ENCODE data around the gene USP34. TPM values are rescaled to one million over a fixed set of nuclear protein-coding genes. Genes with fewer than 3 reads are reported as not detected.

Gene USP34
- total and polyA plus RNA-seq, 7 experiments from 2014 or later = 15.3 to 186 (median 164) TPM

DNA sequence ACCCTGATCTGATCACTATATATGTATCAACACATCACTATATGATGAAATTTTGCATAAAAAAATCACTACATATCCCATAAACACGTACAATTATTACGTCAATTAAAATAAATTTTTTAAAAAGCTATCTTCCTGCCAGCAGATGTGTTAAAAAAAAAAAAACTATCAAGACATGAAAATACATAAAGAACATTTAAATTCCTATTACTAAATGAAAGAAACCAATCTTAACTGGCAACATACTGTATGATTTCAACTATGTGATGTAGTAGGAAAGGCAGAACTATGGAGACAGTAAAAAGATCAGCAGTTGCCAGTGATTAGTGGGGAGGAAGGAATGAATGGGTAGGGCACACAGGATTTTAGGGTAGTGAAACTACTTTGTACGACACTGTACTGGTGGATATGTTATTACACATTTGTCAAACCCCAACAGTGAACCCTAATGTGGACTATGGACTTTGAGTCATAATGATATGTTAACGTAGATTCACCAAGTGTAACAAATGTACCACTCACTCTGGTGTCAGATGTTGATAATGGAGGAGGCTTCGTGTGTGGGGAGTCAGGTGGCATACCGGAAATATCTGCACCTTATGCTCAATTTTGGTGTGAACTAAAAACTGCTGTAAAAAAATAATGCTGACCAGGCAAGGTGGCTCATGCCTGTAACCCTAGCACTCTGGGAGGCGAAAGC, 27.4 kb downstream of the USP34 start:
- Histone ChIP-seq H3K9me3 (ENCODE audit: control insufficient read depth in 2 of 3, low read length in 3 of 3) (no peaks in the 10 kb centered on the region), H3K36me3 (ENCODE audit: control insufficient read depth in 2 of 3, insufficient read depth in 3 of 3, low read length in 3 of 3) (no peaks in the 10 kb centered on the region), H3K27me3 (ENCODE audit: control insufficient read depth in 2 of 2, insufficient read depth in 2 of 2, low read length in 2 of 2) (no peaks in the 10 kb centered on the region), H3K4me1 (ENCODE audit: control insufficient read depth in 2 of 2, insufficient read depth in 2 of 2, low read length in 2 of 2) (peaks cover 12 to 16% of the 10 kb centered on the region in 2 donors), H3K4me3 (ENCODE audit: low read length) (no peak overlapping the region), H3K27ac (ENCODE audit: low read depth, low read length) (no peak overlapping the region)
- ChIA-PET CTCF (interaction anchor here (1.0 kb wide), 1 partner anchor 17 kb away, joined by 3 read pairs; no protein-coding TSS in a partner anchor), POLR2A (no interaction called here)
- H3K27me3 Mint-ChIP-seq = no peaks in the 10 kb centered on the region
- intact Hi-C loops (cut with micrococcal nuclease) = no loop called here
- peaks cover 31 to 79% (median 70%) of the 10 kb centered on the region in 7 donors for H3K4me1 Mint-ChIP-seq
- peaks cover 0 to 8% (median 1%) of the 10 kb centered on the region in 11 donors for H3K9me3 Mint-ChIP-seq
- H3K27ac Mint-ChIP-seq = peak overlapping the region in 4 of 9 donors; percentile 11 to 48 (median 26)
- H3K36me3 Mint-ChIP-seq = peaks cover 0 to 45% (median 26%) of the 10 kb centered on the region in 5 donors
- H3K4me3 Mint-ChIP-seq = peak overlapping the region in 6 of 10 donors; percentile 1 to 51 (median 23)
- ATAC-seq (peak; percentile 84), DNase-seq (no peak)

DNA sequence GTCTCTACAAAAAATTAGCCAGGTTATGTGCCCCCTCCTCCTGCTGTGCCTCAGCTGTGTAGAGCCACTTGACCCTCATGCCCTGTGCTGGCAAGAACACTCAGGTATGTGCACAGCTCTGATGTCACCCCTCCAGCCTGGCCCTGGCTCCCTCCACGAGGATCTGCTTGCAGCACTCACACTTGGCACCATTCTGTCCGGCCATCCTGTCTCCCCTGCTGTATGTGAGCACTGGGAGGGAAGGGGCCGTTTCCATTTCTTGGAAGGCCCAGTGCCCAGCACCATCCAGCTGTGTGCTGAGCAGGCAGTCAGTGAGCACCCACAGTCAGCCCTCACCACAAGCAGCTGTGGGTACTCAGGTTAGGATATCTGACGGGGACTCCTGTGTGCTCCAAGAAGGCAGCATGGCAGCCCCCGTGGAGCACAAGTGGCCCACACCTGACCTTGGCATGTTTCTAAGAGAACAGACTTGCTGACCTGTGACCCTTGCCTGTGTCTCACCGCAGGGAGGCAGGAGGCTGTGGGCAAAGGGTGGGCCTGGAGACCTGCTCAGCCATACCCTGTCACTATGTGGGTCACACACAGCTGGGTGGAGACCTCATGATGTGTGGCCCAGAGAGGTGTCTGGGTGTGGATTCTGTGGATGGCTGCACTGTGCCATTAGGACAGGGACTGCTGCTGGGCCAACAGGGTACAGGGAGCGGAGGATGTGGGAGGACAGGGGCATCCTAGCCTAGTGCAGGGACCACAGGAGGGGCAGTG, 31.5 kb downstream of the USP34 start:
- ChIA-PET POLR2A (interaction anchor here (0.6 kb wide), 1 partner anchor 288 kb away, joined by 3 read pairs; no protein-coding TSS in a partner anchor), CTCF (interaction anchor here (0.5 to 0.7 kb wide), 4 partner anchors 10 to 338 kb away, joined by 3 to 4 read pairs (median 3); no protein-coding TSS in a partner anchor)
- Histone ChIP-seq H3K36me3 (ENCODE audit: control insufficient read depth in 2 of 3, insufficient read depth in 3 of 3, low read length in 3 of 3) (no peaks in the 10 kb centered on the region), H3K27me3 (ENCODE audit: control insufficient read depth in 2 of 2, insufficient read depth in 2 of 2, low read length in 2 of 2) (no peaks in the 10 kb centered on the region), H3K4me1 (ENCODE audit: control insufficient read depth in 2 of 2, insufficient read depth in 2 of 2, low read length in 2 of 2) (peaks cover 11 to 25% of the 10 kb centered on the region in 2 donors), H3K4me3 (ENCODE audit: low read length) (no peak overlapping the region), H3K27ac (ENCODE audit: low read depth, low read length) (no peak overlapping the region), H3K9me3 (ENCODE audit: control insufficient read depth in 2 of 3, low read length in 3 of 3) (no peaks in the 10 kb centered on the region)
- ATAC-seq (peak; percentile 36), DNase-seq (no peak)
- intact Hi-C loops (cut with micrococcal nuclease) = no loop called here
- peak overlapping the region in 3 of 10 donors; percentile 15 to 43 (median 29) for H3K4me3 Mint-ChIP-seq
- peaks cover 0 to 34% (median 9%) of the 10 kb centered on the region in 11 donors for H3K9me3 Mint-ChIP-seq
- no peaks in the 10 kb centered on the region for H3K27me3 Mint-ChIP-seq
- peaks cover 46 to 89% (median 76%) of the 10 kb centered on the region in 7 donors for H3K4me1 Mint-ChIP-seq
- peak overlapping the region in 5 of 9 donors; percentile 47 to 66 (median 52) for H3K27ac Mint-ChIP-seq
- peaks cover 9 to 55% (median 37%) of the 10 kb centered on the region in 5 donors for H3K36me3 Mint-ChIP-seq

GRCh38 chr2:61438670-61439069, 32.2 kb downstream of the USP34 start:
- H3K27ac ChIP-seq (ENCODE audit: low read depth, low read length) = no peak overlapping the region

DNA sequence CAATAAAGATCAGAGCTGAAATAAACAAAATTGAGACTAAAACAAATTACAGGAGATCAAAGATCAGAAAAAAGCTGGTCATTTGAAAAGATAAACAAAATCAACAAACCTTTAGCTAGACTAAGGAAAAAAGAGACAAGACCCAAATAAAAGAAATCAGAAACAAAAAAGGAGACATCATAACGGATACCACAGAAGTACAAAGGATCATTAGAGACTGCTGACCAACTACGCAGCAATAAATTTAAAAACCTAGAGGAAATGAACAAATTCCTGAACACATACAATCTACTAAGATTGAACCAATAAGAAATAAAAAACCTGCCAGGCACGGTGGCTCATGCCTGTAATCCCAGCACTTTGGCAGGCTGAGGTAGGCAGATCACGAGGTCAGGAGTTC, 33.7 kb downstream of the USP34 start:
- ATAC-seq (no peak), DNase-seq (no peak)
- H3K36me3 Mint-ChIP-seq = peaks cover 9 to 40% (median 32%) of the 10 kb centered on the region in 5 donors
- POLR2A ChIA-PET = no interaction called here
- H3K9me3 ChIP-seq (ENCODE audit: control insufficient read depth in 2 of 3, low read length in 3 of 3) = no peaks in the 10 kb centered on the region
- intact Hi-C loops (cut with micrococcal nuclease) = no loop called here
- no peak overlapping the region for H3K4me3 ChIP-seq (ENCODE audit: low read length)
- H3K27me3 ChIP-seq (ENCODE audit: control insufficient read depth in 2 of 2, insufficient read depth in 2 of 2, low read length in 2 of 2) = no peaks in the 10 kb centered on the region
- peaks cover 0 to 34% (median 9%) of the 10 kb centered on the region in 11 donors for H3K9me3 Mint-ChIP-seq
- H3K36me3 ChIP-seq (ENCODE audit: control insufficient read depth in 2 of 3, insufficient read depth in 3 of 3, low read length in 3 of 3) = no peaks in the 10 kb centered on the region
- peaks cover 42 to 85% (median 72%) of the 10 kb centered on the region in 7 donors for H3K4me1 Mint-ChIP-seq
- H3K27ac Mint-ChIP-seq = peak overlapping the region in 2 of 9 donors; percentile 17 to 51
- H3K4me1 ChIP-seq (ENCODE audit: control insufficient read depth in 2 of 2, insufficient read depth in 2 of 2, low read length in 2 of 2) = peaks cover 14 to 30% of the 10 kb centered on the region in 2 donors
- H3K27me3 Mint-ChIP-seq = no peaks in the 10 kb centered on the region
- peak overlapping the region in 1 of 10 donors; percentile 44 for H3K4me3 Mint-ChIP-seq
- H3K27ac ChIP-seq (ENCODE audit: low read depth, low read length) = no peak overlapping the region
- CTCF ChIA-PET = interaction anchor here (1.6 kb wide), 1 partner anchor 16 kb away, joined by 6 read pairs; no protein-coding TSS in a partner anchor

More at GRCh38 chr2:61438670-61439069, 32.2 kb downstream of the USP34 start:
- ATAC-seq = no peak
- Mint-ChIP-seq H3K27ac (peak overlapping the region in 5 of 9 donors; percentile 9 to 60 (median 54)), H3K9me3 (peaks cover 0 to 34% (median 9%) of the 10 kb centered on the region in 11 donors), H3K36me3 (peaks cover 9 to 49% (median 34%) of the 10 kb centered on the region in 5 donors), H3K4me3 (peak overlapping the region in 5 of 10 donors; percentile 1 to 43 (median 20)), H3K4me1 (peaks cover 47 to 89% (median 77%) of the 10 kb centered on the region in 7 donors), H3K27me3 (no peaks in the 10 kb centered on the region)
- intact Hi-C loops (cut with micrococcal nuclease) = no loop called here
- H3K9me3 ChIP-seq (ENCODE audit: control insufficient read depth in 2 of 3, low read length in 3 of 3) = no peaks in the 10 kb centered on the region
- no peak overlapping the region for H3K4me3 ChIP-seq (ENCODE audit: low read length)
- no peaks in the 10 kb centered on the region for H3K27me3 ChIP-seq (ENCODE audit: control insufficient read depth in 2 of 2, insufficient read depth in 2 of 2, low read length in 2 of 2)
- peaks cover 17 to 24% of the 10 kb centered on the region in 2 donors for H3K4me1 ChIP-seq (ENCODE audit: control insufficient read depth in 2 of 2, insufficient read depth in 2 of 2, low read length in 2 of 2)
- H3K36me3 ChIP-seq (ENCODE audit: control insufficient read depth in 2 of 3, insufficient read depth in 3 of 3, low read length in 3 of 3) = no peaks in the 10 kb centered on the region
- DNase-seq = no peak
- ChIA-PET POLR2A (no interaction called here), CTCF (interaction anchor here (0.5 to 0.7 kb wide), 3 partner anchors 9 to 191 kb away, joined by 3 to 4 read pairs (median 3); no protein-coding TSS in a partner anchor)

GRCh38 chr2:61436092-61436491, 34.8 kb downstream of the USP34 start:
- H3K36me3 ChIP-seq (ENCODE audit: control insufficient read depth in 2 of 3, insufficient read depth in 3 of 3, low read length in 3 of 3) = no peaks in the 10 kb centered on the region
- ChIA-PET CTCF (interaction anchor here (1.6 kb wide), 1 partner anchor 15 kb away, joined by 6 read pairs; no protein-coding TSS in a partner anchor), POLR2A (interaction anchor here (0.6 to 0.7 kb wide), 2 partner anchors 181 to 279 kb away, joined by 3 read pairs; no protein-coding TSS in a partner anchor)
- Mint-ChIP-seq H3K4me1 (peaks cover 39 to 75% (median 62%) of the 10 kb centered on the region in 7 donors), H3K27ac (peak overlapping the region in 5 of 9 donors; percentile 1 to 46 (median 9)), H3K9me3 (peaks cover 0 to 34% (median 9%) of the 10 kb centered on the region in 11 donors), H3K4me3 (peak overlapping the region in 5 of 10 donors; percentile 6 to 44 (median 16)), H3K36me3 (peaks cover 9 to 36% (median 31%) of the 10 kb centered on the region in 5 donors), H3K27me3 (no peaks in the 10 kb centered on the region)
- no peak overlapping the region for H3K4me3 ChIP-seq (ENCODE audit: low read length)
- H3K4me1 ChIP-seq (ENCODE audit: control insufficient read depth in 2 of 2, insufficient read depth in 2 of 2, low read length in 2 of 2) = peaks cover 10 to 30% of the 10 kb centered on the region in 2 donors
- intact Hi-C loops (cut with micrococcal nuclease) = no loop called here
- no peaks in the 10 kb centered on the region for H3K9me3 ChIP-seq (ENCODE audit: control insufficient read depth in 2 of 3, low read length in 3 of 3)
- no peak for DNase-seq
- no peaks in the 10 kb centered on the region for H3K27me3 ChIP-seq (ENCODE audit: control insufficient read depth in 2 of 2, insufficient read depth in 2 of 2, low read length in 2 of 2)
- ATAC-seq = no peak
- no peak overlapping the region for H3K27ac ChIP-seq (ENCODE audit: low read depth, low read length)

- H3K36me3 ChIP-seq (ENCODE audit: control insufficient read depth in 2 of 3, insufficient read depth in 3 of 3, low read length in 3 of 3) = no peaks in the 10 kb centered on the region
- H3K4me3 ChIP-seq (ENCODE audit: low read length) = no peak overlapping the region
- Mint-ChIP-seq H3K27ac (peak overlapping the region in 4 of 9 donors; percentile 41 to 71 (median 44)), H3K9me3 (peaks cover 0 to 34% (median 9%) of the 10 kb centered on the region in 11 donors), H3K36me3 (peaks cover 9 to 36% (median 31%) of the 10 kb centered on the region in 5 donors), H3K4me1 (peaks cover 42 to 83% (median 69%) of the 10 kb centered on the region in 7 donors), H3K27me3 (no peaks in the 10 kb centered on the region), H3K4me3 (peak overlapping the region in 4 of 10 donors; percentile 35 to 44 (median 39))
- no peaks in the 10 kb centered on the region for H3K27me3 ChIP-seq (ENCODE audit: control insufficient read depth in 2 of 2, insufficient read depth in 2 of 2, low read length in 2 of 2)
- H3K9me3 ChIP-seq (ENCODE audit: control insufficient read depth in 2 of 3, low read length in 3 of 3) = no peaks in the 10 kb centered on the region
- no peak for DNase-seq
- peaks cover 10 to 30% of the 10 kb centered on the region in 2 donors for H3K4me1 ChIP-seq (ENCODE audit: control insufficient read depth in 2 of 2, insufficient read depth in 2 of 2, low read length in 2 of 2)
- intact Hi-C loops (cut with micrococcal nuclease) = no loop called here
- H3K27ac ChIP-seq (ENCODE audit: low read depth, low read length) = no peak overlapping the region
- ATAC-seq = no peak
- POLR2A ChIA-PET = interaction anchor here (0.7 to 0.9 kb wide), 2 partner anchors 25 to 182 kb away, joined by 3 read pairs; no protein-coding TSS in a partner anchor
- CTCF ChIA-PET = no interaction called here
Measured at GRCh38 chr2:61435291-61435690, 35.6 kb downstream of the USP34 start.

All from naive thymus-derived CD4-positive, alpha-beta T cell (primary cell).